ENCODE measurements around the gene IWS1.
"Not testable (repeated sequence)": the region's sequence is repeated elsewhere in the genome, so short reads cannot be mapped to it uniquely, and the experiment has no call there.

The IWS1 gene

GRCh38 chr2:127561371-127561770, 35.1 kb upstream of the IWS1 start:
- no peak for DNase-seq (ENCODE audit: low read depth in 1 of 2, low spot score in 1 of 2)

GRCh38 chr2:127560931-127561280, 34.6 kb upstream of the IWS1 start:
- no peak for DNase-seq (ENCODE audit: low read depth in 1 of 2, low spot score in 1 of 2)

- no peak for DNase-seq (ENCODE audit: low read depth in 1 of 2, low spot score in 1 of 2)
Measured at GRCh38 chr2:127560201-127560930, 34.1 kb upstream of the IWS1 start.

- DNase-seq (ENCODE audit: low read depth in 1 of 2, low spot score in 1 of 2): no peak
Measured at GRCh38 chr2:127559454-127559853, 33.2 kb upstream of the IWS1 start.

- no peak for DNase-seq (ENCODE audit: low read depth in 1 of 2, low spot score in 1 of 2)
Measured at GRCh38 chr2:127558911-127559310, 32.6 kb upstream of the IWS1 start.

GRCh38 chr2:127552846-127553245, 26.6 kb upstream of the IWS1 start:
- no peak for DNase-seq (ENCODE audit: low read depth in 1 of 2, low spot score in 1 of 2)

- DNase-seq (ENCODE audit: low read depth in 1 of 2, low spot score in 1 of 2): no peak
Measured at GRCh38 chr2:127552336-127552735, 26.0 kb upstream of the IWS1 start.

- no peak for DNase-seq (ENCODE audit: low read depth in 1 of 2, low spot score in 1 of 2)
Measured at GRCh38 chr2:127551221-127551930, 25.1 kb upstream of the IWS1 start.

- DNase-seq (ENCODE audit: low read depth in 1 of 2, low spot score in 1 of 2): no peak
Measured at GRCh38 chr2:127546797-127547196, 20.5 kb upstream of the IWS1 start.

- DNase-seq (ENCODE audit: low read depth in 1 of 2, low spot score in 1 of 2): no peak
Measured at GRCh38 chr2:127545796-127546195, 19.5 kb upstream of the IWS1 start.

GRCh38 chr2:127545189-127545588, 18.9 kb upstream of the IWS1 start:
- DNase-seq (ENCODE audit: low read depth in 1 of 2, low spot score in 1 of 2): no peak

- DNase-seq (ENCODE audit: low read depth in 1 of 2, low spot score in 1 of 2): not testable (repeated sequence)
Measured at GRCh38 chr2:127543013-127543501, 16.8 kb upstream of the IWS1 start.

- DNase-seq (ENCODE audit: low read depth in 1 of 2, low spot score in 1 of 2): no peak
Measured at GRCh38 chr2:127542231-127542630, 15.9 kb upstream of the IWS1 start.

GRCh38 chr2:127541809-127542208, 15.5 kb upstream of the IWS1 start:
- no peak for DNase-seq (ENCODE audit: low read depth in 1 of 2, low spot score in 1 of 2)

GRCh38 chr2:127537644-127538043, 11.4 kb upstream of the IWS1 start:
- DNase-seq (ENCODE audit: low read depth in 1 of 2, low spot score in 1 of 2): no peak

- no peak for DNase-seq (ENCODE audit: low read depth in 1 of 2, low spot score in 1 of 2)
Measured at GRCh38 chr2:127536707-127537541, 10.6 kb upstream of the IWS1 start.

GRCh38 chr2:127535918-127536317, 9.6 kb upstream of the IWS1 start:
- DNase-seq (ENCODE audit: low read depth in 1 of 2, low spot score in 1 of 2): no peak

- no peak for DNase-seq (ENCODE audit: low read depth in 1 of 2, low spot score in 1 of 2)
Measured at GRCh38 chr2:127535422-127535901, 9.2 kb upstream of the IWS1 start, which contains the start of gene MYO7B. MYO7B (plus strand) TSS chr2:127535683; CDS start chr2:127559723, 24,040 bp downstream.

GRCh38 chr2:127532296-127532695, 6.0 kb upstream of the IWS1 start:
- no peak for DNase-seq (ENCODE audit: low read depth in 1 of 2, low spot score in 1 of 2)

GRCh38 chr2:127531221-127531648, 4.9 kb upstream of the IWS1 start:
- no peak for DNase-seq (ENCODE audit: low read depth in 1 of 2, low spot score in 1 of 2)

All from activated T-helper 1 cell treated with anti-CD3 and anti-CD28 coated beads, Interleukin-2, amount 50 U/mL, for 16 hours (primary cell).